NCI-H510A (cell line): ENCODE measurements around the gene RHBDL2.
"Not testable (repeated sequence)": the region's sequence is repeated elsewhere in the genome, so short reads cannot be mapped to it uniquely, and the experiment has no call there.

Experiments used
- DNase-seq: peaks from one replicate; lab custom pipeline; 2025; lab: John Stamatoyannopoulos, UW

RHBDL2 gene, protein sequence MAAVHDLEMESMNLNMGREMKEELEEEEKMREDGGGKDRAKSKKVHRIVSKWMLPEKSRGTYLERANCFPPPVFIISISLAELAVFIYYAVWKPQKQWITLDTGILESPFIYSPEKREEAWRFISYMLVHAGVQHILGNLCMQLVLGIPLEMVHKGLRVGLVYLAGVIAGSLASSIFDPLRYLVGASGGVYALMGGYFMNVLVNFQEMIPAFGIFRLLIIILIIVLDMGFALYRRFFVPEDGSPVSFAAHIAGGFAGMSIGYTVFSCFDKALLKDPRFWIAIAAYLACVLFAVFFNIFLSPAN

DNA sequence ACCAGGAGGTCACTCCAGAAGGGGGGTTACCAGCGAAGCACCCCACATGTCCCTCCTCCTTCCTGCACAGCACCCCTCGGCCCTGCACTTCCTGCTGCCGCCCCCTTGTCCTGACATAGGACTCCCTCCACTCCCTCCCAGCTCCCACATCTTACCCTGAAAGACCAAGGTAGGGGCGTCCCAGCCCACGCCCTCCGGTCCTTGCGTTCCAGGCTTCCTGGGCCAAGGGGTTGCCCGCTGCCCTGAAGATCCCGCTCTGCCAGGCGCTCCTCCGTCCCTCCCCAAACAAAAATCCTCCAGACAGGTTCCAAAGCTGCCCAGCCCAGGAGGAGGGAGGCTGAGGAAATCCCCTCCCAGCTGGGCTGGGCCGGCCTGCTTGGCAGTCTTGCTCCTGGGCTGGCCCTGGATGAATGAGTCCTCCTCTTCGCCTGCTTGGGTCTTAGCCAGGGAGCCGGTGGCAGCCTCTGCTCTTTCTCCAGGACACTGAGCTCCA is at the start of gene RHBDL2:
RHBDL2 (minus strand) TSS at position 304 of the 493 bp plus-strand sequence. CDS start 22,618 bp downstream, outside the sequence.
- no peak for DNase-seq

DNA sequence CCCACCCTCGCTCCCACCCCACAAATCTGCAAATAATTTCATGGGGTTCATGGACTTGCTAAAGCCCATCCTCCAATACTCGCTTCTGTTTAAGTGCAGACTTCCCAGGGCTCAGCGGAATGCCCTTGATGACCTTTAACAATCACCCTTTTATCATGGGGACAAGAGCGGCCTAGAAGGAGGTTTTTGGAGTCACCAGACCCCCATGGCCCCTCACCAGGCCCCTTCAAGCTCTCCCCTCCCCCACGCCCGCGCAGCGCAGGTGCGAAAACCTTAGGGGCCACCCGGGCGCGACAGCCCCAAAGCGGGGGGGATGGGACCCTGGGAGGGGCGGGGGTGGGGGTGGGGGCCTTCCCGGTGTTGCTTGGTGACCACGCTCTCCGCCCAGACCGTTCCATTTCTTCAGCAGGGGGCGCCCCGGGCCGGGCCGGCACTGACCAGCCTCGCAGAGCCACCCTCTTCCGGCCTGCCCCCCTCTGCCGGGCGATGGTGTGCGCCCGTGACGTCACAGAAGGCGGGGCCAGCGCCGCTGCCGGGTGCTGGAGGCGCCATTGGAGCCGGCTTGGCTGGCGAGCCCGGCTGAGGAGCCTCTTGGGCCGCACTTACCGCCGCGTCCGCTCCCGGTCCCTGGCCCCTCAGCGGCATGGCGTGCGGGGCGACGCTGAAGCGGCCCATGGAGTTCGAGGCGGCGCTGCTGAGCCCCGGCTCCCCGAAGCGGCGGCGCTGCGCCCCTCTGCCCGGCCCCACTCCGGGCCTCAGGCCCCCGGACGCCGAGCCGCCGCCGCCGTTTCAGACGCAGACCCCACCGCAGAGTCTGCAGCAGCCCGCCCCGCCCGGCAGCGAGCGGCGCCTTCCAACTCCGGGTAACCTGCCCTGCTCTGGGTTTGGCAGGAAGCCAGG is 49.4 kb upstream of the RHBDL2 start, which contains the start of gene AKIRIN1:
AKIRIN1 (plus strand) TSS at position 539 of the 900 bp plus-strand sequence; CDS start at position 644, 105 bp downstream.
- DNase-seq = peak; percentile 100

GRCh38 chr1:38990386-38990737 is 48.7 kb upstream of the RHBDL2 start:
- DNase-seq = peak; percentile 75

- no peak for DNase-seq
These were observed 48.3 kb upstream of the RHBDL2 start for GRCh38 chr1:38989979-38990378.

- DNase-seq = not testable (repeated sequence)
These were observed 37.8 kb upstream of the RHBDL2 start for GRCh38 chr1:38979380-38979779.

DNA sequence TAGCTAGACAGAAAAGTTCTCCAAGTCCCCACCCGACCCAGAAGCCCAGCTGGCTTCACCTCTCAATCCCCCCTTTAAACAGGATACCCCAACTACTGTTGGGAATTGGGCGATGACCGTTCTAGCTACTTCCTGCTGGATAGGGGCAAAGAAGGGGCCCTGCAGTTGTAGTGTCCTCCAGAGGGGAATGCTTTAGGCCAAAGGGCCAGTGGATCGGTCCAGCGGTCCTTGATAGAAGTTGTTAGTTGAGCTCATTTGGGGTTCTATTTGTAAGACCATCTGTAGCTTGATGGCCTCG is 36.6 kb upstream of the RHBDL2 start:
- DNase-seq = not testable (repeated sequence)

GRCh38 chr1:38977399-38978244 is 36.0 kb upstream of the RHBDL2 start:
- DNase-seq = not testable (repeated sequence)

- DNase-seq = no peak
These were observed 32.2 kb upstream of the RHBDL2 start for GRCh38 chr1:38973659-38974437.

DNA sequence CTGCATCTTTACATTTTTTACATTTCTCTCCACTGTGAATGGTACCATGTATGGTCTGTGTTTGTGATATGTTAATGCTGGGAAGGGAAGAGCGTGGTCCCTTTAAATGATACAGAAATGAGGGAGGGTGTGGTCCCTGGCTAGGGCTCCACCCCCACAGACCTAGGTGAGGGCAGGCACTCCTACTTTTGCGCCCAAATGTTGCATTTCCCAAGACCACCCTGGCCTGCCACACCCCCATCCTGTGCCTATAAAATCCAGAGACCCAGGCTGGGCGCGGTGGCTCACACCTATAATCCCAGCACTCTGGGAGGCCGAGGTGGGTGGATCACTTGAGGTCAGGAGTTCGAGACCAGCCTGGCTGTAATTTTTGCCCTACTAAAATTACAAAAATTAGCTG is 31.5 kb upstream of the RHBDL2 start:
- not testable (repeated sequence) for DNase-seq

- DNase-seq = no peak
These were observed 22.5 kb upstream of the RHBDL2 start for GRCh38 chr1:38964140-38964548.

- no peak for DNase-seq
These were observed 20.9 kb upstream of the RHBDL2 start for GRCh38 chr1:38962560-38962959.

GRCh38 chr1:38962113-38962512 is 20.5 kb upstream of the RHBDL2 start:
- DNase-seq = no peak

DNA sequence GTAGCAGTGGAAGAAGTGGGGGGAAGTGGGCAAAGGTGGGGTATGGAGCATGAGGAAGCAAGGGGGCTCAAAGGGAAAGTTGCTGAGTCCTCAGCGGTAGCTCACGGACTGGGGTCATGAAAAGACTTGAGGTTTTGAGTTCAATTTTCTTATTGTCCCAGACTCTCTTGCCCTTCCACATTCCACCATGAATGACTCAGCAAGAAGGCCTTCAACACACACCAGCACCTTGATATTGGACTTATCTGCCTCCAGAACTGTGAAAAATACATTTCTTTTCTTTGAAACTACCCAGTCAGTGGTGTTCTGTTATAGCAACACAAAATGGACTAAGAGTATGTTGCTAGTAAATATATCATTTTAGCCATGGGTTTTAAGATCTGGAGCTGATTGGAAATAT is 17.3 kb upstream of the RHBDL2 start:
- DNase-seq = no peak

DNA sequence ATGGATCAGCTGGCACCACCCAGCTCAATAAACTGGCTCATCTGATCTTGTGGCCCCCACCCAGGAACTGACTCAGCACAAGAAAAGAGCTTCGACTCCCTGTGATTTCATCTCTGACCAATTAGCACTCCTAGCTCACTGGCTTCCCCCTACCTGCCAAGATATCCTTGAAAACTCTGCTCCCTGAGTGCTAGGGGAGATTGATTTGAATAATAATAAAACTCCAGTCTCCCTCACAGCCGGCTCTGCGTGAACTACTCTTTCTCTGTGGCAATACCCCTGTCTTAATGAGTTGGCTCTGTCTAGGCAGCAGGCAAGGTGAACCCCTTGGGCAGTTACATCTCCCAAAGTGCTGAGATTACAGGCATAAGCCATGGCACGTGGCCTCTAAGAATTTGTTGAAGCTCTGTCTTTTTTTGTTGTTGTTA is 11.8 kb upstream of the RHBDL2 start:
- DNase-seq = no peak

DNA sequence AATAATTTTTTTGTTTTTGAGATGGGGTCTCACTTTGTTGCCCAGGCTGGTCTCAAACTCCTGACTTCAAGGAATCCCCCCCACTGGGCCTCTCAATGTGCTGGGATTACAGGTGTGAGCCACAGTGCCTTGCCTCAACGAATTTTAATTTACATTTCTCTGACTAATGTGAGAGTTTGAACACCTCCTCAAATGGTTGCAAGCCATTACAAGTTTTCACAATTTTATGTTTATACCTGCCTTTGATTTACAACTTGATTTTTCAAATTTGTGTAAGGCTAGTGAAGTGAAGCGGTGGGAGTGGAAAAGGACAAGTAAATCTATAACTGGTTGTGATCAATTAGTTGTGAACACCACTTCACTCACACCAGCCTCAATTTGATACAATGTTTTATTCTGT is 8.9 kb upstream of the RHBDL2 start:
- DNase-seq = no peak

DNA sequence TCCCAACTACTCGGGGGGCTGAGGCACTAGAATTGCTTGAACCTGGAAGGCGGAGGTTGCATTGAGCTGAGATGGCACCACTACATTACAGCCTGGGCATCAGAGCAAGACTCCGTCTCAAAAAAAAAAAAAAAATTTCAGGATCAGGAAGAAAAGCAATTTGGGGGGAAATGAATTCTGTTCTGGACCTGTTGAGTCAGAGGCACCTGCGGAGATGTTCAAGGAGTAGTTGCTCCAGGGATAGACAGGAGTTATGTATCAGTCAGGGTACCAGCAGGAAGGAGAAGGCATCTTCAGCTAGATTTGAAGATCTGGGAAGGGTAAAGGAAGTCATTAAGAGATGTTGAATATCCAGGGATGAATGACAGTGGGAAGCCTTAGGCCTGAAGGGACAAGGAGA is 2.9 kb upstream of the RHBDL2 start:
- no peak for DNase-seq

DNA sequence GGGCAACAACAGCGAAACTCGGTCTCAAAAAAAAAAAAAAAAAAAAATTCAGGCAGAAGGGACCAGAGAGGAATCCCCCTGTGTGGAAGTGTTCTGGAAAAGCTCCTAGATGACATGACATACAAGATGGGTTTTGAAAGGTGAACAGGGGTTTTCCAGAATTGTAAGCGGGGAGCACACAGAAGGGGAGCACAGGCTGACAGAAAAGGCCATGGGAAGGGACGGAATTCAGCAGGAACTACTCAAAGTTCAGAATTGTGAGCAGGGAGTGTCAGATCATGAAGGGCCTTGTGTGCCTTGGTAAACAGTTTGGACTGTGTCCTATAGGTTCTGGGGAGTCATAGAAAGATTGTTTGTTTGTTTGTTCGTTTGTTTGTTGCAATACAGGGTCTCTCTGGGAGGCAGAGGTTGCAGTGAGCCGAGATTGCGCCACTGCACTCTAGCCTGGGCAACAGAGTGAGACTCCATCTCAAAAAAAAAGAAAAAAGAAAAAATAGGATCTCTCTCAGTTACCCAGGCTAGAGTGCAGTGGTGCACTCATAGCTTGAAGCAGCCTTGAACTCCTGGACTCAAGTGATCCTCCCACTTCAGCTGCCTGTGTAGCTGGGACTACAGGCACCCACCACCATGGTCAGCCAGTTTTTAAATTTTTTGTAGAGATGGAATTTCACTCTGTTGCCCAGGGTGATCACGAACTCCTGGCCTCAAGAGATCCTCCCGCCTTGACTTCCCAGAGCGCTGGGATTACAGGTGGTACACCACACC is 1.2 kb upstream of the RHBDL2 start:
- DNase-seq = no peak

DNA sequence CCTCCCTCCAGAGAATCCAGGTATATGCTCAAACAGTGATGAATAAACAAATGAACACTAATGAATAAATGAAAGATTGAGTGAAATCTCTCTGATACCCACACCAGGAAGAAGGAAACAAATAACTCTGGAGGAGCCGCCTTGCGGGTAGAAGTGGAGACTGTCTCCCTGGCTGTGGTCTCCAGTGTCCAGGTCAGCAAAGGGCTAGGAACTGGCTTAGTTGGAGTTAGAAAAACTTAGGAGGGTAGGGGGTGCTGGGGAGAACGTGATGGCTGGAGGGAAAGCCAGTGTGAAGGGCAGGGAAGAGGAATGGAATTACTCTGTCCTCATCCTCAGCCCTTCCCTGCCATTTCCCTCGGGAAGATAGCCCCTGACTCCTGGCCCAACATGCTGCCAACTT is 537 bp downstream of the RHBDL2 start:
- DNase-seq = no peak

DNA sequence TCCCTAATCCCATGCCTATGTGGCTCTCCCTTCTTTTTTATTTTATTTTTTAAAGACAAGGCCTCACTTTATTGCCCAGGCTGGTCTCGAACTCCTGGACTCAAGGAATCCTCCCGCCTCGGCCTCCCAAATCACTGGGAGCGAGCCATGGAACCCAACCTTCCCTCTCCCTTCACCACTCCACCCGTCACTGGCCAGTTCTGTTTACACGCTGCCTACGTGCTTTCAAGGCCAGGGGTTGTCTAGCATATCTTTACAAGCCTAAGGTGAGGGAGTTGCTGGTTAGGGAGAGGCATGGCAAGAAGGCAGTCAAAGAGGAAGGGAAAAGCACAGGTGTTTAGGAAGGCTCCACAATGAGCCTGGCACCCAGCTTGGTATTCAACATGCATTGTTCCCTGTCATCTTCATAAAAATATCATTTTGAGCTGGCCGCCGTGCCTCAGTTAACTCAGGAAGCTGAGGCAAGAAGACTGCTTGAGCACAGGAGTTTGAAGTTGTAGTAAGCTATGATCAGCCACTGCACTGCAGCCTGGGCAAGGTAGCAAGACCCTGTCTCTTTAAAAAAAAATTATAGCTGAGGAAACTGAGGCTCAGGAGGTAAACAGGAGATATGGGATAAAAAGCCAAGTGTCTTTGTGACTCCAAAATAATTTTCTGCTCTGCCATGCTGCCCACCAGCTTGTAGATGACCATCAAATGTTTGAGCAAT is 1.1 kb downstream of the RHBDL2 start:
- no peak for DNase-seq

DNA sequence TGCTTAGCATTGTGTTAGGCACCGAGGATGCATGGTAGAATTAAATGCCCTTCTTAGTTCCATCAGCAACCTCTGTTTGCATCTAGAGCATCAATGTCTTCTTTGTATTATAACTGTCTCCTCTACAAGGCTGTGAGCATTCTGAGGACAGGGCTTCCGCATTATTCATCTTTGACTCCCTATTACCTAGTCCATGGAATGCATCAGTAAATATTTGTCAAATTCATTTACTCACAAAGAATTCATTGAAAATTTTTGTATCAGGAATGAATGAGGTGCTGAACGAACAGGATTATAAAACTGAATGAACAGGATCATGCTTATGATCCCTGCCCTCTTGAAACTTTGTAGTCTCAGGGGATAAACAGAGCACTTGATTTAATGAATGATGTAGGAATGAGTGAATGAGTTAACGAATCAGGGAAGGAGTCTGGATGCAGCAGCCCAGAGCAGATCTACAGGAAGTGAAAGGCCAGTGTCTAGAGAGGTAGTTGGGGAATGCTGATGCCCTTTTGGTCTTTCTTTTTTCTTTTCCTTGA is 2.8 kb downstream of the RHBDL2 start:
- DNase-seq = no peak
